A549 (cell line): ENCODE results near the gene ADRB1. TPM values are rescaled to one million over a fixed set of nuclear protein-coding genes. Genes with fewer than 3 reads are reported as not detected.

Experiments
- ATAC-seq, 2 experiments: fragments of 200-7000 bp in 1 of 2; fragments of >200 bp in 1 of 2; cut with Nextera tagmentation in 1 of 2; cut with Tn5 transposase in 1 of 2; 3 replicates each; pipeline versions ENCODE4 v1.8.0 to v1.9.1; 2018 to 2020; ENCODE audit warnings: mild to moderate bottlenecking in 1 of 2, moderate library complexity in 1 of 2
- CTCF ChIA-PET: fragments of 300-600 bp; sonication (Branson Sonifier 250); formaldehyde crosslinking; extraction: SDS; loops from one replicate; lab custom pipeline; 2021; ENCODE audit warnings: antibody characterized with exemption, inconsistent platforms; lab: Yijun Ruan, JAX
- POLR2A ChIA-PET: fragments of 350-600 bp; formaldehyde crosslinking; extraction: SDS; loops from one replicate; lab custom pipeline; 2021; ENCODE audit warnings: antibody characterized with exemption, inconsistent platforms; lab: Yijun Ruan, JAX
- DNase-seq, 2 experiments: peaks; one replicate each; pipeline versions ENCODE4 v3.0.0 to v3.0.0-alpha.2; 2011 to 2016; ENCODE audit warnings: low read depth in 1 of 2, low spot score in 1 of 2
- FAIRE-seq: peaks from 2 replicates; lab custom pipeline; 2011; peaks lifted over from hg19 to GRCh38; lab: Jason Lieb, UNC
- H3K27ac ChIP-seq, 2 experiments: fragments of >200 bp; sonication (Bioruptor Twin); formaldehyde crosslinking; 3 replicates each; pipeline ENCODE4 v1.5.1; 2016 to 2017
- H3K4me1 ChIP-seq: fragments of >200 bp; sonication (Bioruptor Twin); formaldehyde crosslinking; 3 replicates; pipeline ENCODE4 v1.6.1; 2016
- H3K4me2 ChIP-seq: fragments of >200 bp; sonication (Bioruptor Twin); formaldehyde crosslinking; 3 replicates; pipeline ENCODE4 v1.6.1; 2016
- H3K4me3 ChIP-seq: fragments of >200 bp; sonication (Bioruptor Twin); formaldehyde crosslinking; 3 replicates; pipeline ENCODE4 v1.5.1; 2016
- H3K9me3 ChIP-seq: fragments of >200 bp; sonication (Bioruptor Twin); formaldehyde crosslinking; 3 replicates; pipeline ENCODE4 v1.6.1; 2016
- ATOH8 ChIP-seq: fragments of 250-450 bp; sonication (Bioruptor Pico); IDR thresholded peaks from 2 replicates; pipeline ENCODE4 v1.5.0; 2020; ENCODE audit warnings: low read depth, mild to moderate bottlenecking, moderate library complexity
- BHLHE40 ChIP-seq: IDR thresholded peaks from 2 replicates; pipeline ENCODE4 v1.6.1; 2012; ENCODE audit warnings: low read depth, low read length, inconsistent platforms
- CBX8 ChIP-seq: fragments of 200-600 bp; sonication (generic); IDR thresholded peaks from 2 replicates; pipeline ENCODE4 v1.6.1; 2016
- CEBPB ChIP-seq, 2 experiments: fragments of >200 bp in 1 of 2; sonication (Bioruptor Twin) in 1 of 2; formaldehyde crosslinking in 1 of 2; IDR thresholded peaks; 2 replicates each; pipeline ENCODE4 v1.6.1; 2012 to 2016
- CHD2 ChIP-seq: fragments of 150-350 bp; IDR thresholded peaks from 2 replicates; pipeline ENCODE4 v1.6.1; 2014; ENCODE audit warnings: low read length; ENCODE audit not compliant: partially characterized antibody
- CTCF ChIP-seq: fragments of >200 bp; sonication (Bioruptor Twin); formaldehyde crosslinking; IDR thresholded peaks from 3 replicates; pipeline ENCODE4 v1.5.1; 2016
- E2F6 ChIP-seq: IDR thresholded peaks from 2 replicates; pipeline ENCODE4 v1.6.1; 2012; ENCODE audit warnings: low read depth, borderline replicate concordance
- EHMT2 ChIP-seq: fragments of 200-600 bp; sonication (generic); IDR thresholded peaks from 2 replicates; pipeline ENCODE4 v1.6.1; 2016; ENCODE audit warnings: antibody characterized with exemption, low read depth, mild to moderate bottlenecking, moderate library complexity
- GATA3 ChIP-seq: IDR thresholded peaks from 2 replicates; pipeline ENCODE4 v1.6.1; 2012; ENCODE audit warnings: borderline replicate concordance
- HEYL ChIP-seq: fragments of 250-450 bp; sonication (Bioruptor Pico); IDR thresholded peaks from 2 replicates; pipeline ENCODE4 v1.8.0; 2021; ENCODE audit warnings: mild to moderate bottlenecking, moderate library complexity
- JUNB ChIP-seq: fragments of >200 bp; sonication (Bioruptor Twin); formaldehyde crosslinking; IDR thresholded peaks from 2 replicates; pipeline ENCODE4 v1.6.1; 2016
- KDM5A ChIP-seq: fragments of 200-600 bp; sonication (generic); IDR thresholded peaks from 2 replicates; pipeline ENCODE4 v1.6.1; 2016; ENCODE audit warnings: antibody characterized with exemption, mild to moderate bottlenecking
- MAFK ChIP-seq: fragments of 450-650 bp; IDR thresholded peaks from 2 replicates; pipeline ENCODE4 v1.6.1; 2014; ENCODE audit not compliant: partially characterized antibody
- MAX ChIP-seq: IDR thresholded peaks from 2 replicates; pipeline ENCODE4 v1.6.1; 2012
- NFE2L2 ChIP-seq: fragments of 150-350 bp; conservative IDR thresholded peaks from 2 replicates; pipeline ENCODE4 v1.6.1; 2014; ENCODE audit warnings: low read length
- PHF8 ChIP-seq: fragments of 200-600 bp; sonication (generic); IDR thresholded peaks from 2 replicates; pipeline ENCODE4 v1.6.1; 2016; ENCODE audit warnings: low read depth, mild to moderate bottlenecking, antibody characterized with exemption, moderate library complexity, borderline replicate concordance
- POLR2AphosphoS2 ChIP-seq: conservative IDR thresholded peaks from 2 replicates; pipeline ENCODE4 v1.6.1; 2012; ENCODE audit warnings: low read length, improper control_type of control experiment, inconsistent platforms
- RAD21 ChIP-seq, 2 experiments: fragments of >200 bp in 1 of 2; sonication (Bioruptor Twin) in 1 of 2; formaldehyde crosslinking in 1 of 2; IDR thresholded peaks in 1 of 2; conservative IDR thresholded peaks in 1 of 2; 2 replicates in 1 of 2; 3 replicates in 1 of 2; pipeline ENCODE4 v1.6.1; 2012 to 2018; ENCODE audit warnings: inconsistent platforms in 1 of 2
- RCOR1 ChIP-seq: fragments of 150-350 bp; IDR thresholded peaks from 2 replicates; pipeline ENCODE4 v1.6.1; 2014; ENCODE audit warnings: antibody characterized with exemption, low read length, low read depth
- TP53 ChIP-seq: fragments of 250-450 bp; sonication (Bioruptor Pico); IDR thresholded peaks from 2 replicates; pipeline ENCODE4 v1.5.0; 2021; ENCODE audit warnings: mild to moderate bottlenecking, moderate library complexity
- WGBS: methylation state at CpG from one replicate; pipeline ENCODE4 v1.1.6; 2017; ENCODE audit errors: missing lambda C conversion rate; 5-methylcytosine and 5-hydroxymethylcytosine counted together
- polyA plus RNA-seq, 4 experiments: library from polyadenylated mRNA; depleted of rRNA in 3 of 4; stranded (reverse); fragments of >200 nt; fragmentation: RNase III in 1 of 4; extraction: RNeasy Plus Mini Kit Qiagen cat#74134 plus additional on column Dnase treatment in 1 of 4; gene quantifications; 2 replicates in 3 of 4; 3 replicates in 1 of 4; pipeline ENCODE4 v1.2.3, GENCODE V29; 2011 to 2017
- TF ChIP-seq, protein P1 (sequence below): fragments of >200 bp; sonication (Bioruptor Twin); formaldehyde crosslinking; IDR thresholded peaks from 2 replicates; pipeline ENCODE4 v1.6.1; 2016

Gene ADRB1
- polyA plus RNA-seq, 2 of the 4 experiments (the other 2 are of a cell fraction), result 0.58 to 0.75 TPM

- H3K4me1 ChIP-seq, result peaks cover 17% of the 10 kb centered on the region; the same call in 1 of the 3 replicates
- ChIA-PET CTCF (interaction anchor here (0.6 to 1.8 kb wide), 5 partner anchors 12 to 95 kb away, joined by 3 to 8 read pairs (median 3); no protein-coding TSS in a partner anchor), POLR2A (interaction anchor here (0.7 to 1.1 kb wide), 2 partner anchors 44 to 105 kb away, joined by 3 read pairs; no protein-coding TSS in a partner anchor)
- ATAC-seq, result peak; percentile 84 to 90
- H3K4me3 ChIP-seq, result peak overlapping the region; percentile 90
- WGBS, result 7% methylated on average over 17 of the region's 38 CpGs
- H3K27ac ChIP-seq, result peak overlapping the region; percentile 82 to 90
- FAIRE-seq, result no peak
- TF ChIP-seq RAD21 (conservative IDR thresholded peaks at IDR 0.05 in 1 of 2, IDR thresholded peaks at IDR 0.05 in 1 of 2) (peak in 1 of 2 experiments; percentile 22; a peak in 1 of 5 replicates), TP53 (CRISPR knock-in tag) (no peak), CHD2 (no peak), MAX (peak; percentile 51), NFE2L2 (no peak)
- TF ChIP-seq, protein P1, sequence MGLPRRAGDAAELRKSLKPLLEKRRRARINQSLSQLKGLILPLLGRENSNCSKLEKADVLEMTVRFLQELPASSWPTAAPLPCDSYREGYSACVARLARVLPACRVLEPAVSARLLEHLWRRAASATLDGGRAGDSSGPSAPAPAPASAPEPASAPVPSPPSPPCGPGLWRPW, result no peak
- peak overlapping the region; percentile 71 for H3K4me2 ChIP-seq
- peak; percentile 63 to 70 for DNase-seq
- no peaks in the 10 kb centered on the region for H3K9me3 ChIP-seq
These were observed 653 bp upstream of the ADRB1 start for GRCh38 chr10:114042895-114043531.

DNA sequence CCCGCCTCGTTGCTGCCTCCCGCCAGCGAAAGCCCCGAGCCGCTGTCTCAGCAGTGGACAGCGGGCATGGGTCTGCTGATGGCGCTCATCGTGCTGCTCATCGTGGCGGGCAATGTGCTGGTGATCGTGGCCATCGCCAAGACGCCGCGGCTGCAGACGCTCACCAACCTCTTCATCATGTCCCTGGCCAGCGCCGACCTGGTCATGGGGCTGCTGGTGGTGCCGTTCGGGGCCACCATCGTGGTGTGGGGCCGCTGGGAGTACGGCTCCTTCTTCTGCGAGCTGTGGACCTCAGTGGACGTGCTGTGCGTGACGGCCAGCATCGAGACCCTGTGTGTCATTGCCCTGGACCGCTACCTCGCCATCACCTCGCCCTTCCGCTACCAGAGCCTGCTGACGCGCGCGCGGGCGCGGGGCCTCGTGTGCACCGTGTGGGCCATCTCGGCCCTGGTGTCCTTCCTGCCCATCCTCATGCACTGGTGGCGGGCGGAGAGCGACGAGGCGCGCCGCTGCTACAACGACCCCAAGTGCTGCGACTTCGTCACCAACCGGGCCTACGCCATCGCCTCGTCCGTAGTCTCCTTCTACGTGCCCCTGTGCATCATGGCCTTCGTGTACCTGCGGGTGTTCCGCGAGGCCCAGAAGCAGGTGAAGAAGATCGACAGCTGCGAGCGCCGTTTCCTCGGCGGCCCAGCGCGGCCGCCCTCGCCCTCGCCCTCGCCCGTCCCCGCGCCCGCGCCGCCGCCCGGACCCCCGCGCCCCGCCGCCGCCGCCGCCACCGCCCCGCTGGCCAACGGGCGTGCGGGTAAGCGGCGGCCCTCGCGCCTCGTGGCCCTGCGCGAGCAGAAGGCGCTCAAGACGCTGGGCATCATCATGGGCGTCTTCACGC is 825 bp downstream of the ADRB1 start:
- FAIRE-seq, result no peak
- ATAC-seq, result no peak

DNA sequence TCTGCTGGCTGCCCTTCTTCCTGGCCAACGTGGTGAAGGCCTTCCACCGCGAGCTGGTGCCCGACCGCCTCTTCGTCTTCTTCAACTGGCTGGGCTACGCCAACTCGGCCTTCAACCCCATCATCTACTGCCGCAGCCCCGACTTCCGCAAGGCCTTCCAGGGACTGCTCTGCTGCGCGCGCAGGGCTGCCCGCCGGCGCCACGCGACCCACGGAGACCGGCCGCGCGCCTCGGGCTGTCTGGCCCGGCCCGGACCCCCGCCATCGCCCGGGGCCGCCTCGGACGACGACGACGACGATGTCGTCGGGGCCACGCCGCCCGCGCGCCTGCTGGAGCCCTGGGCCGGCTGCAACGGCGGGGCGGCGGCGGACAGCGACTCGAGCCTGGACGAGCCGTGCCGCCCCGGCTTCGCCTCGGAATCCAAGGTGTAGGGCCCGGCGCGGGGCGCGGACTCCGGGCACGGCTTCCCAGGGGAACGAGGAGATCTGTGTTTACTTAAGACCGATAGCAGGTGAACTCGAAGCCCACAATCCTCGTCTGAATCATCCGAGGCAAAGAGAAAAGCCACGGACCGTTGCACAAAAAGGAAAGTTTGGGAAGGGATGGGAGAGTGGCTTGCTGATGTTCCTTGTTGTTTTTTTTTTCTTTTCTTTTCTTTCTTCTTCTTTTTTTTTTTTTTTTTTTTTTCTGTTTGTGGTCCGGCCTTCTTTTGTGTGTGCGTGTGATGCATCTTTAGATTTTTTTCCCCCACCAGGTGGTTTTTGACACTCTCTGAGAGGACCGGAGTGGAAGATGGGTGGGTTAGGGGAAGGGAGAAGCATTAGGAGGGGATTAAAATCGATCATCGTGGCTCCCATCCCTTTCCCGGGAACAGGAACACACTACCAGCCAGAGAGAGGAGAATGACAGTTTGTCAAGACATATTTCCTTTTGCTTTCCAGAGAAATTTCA is 1.7 kb downstream of the ADRB1 start:
- DNase-seq (no peak), FAIRE-seq (no peak), ATAC-seq (no peak)
- H3K4me2 ChIP-seq, result peak overlapping the region; percentile 45
- H3K27ac ChIP-seq, result no peak overlapping the region
- no peak overlapping the region for H3K4me3 ChIP-seq
- H3K9me3 ChIP-seq, result no peaks in the 10 kb centered on the region
- WGBS, result 78% methylated on average over 30 of the region's 78 CpGs
- ChIA-PET POLR2A (no interaction called here), CTCF (interaction anchor here (1.4 kb wide), 1 partner anchor 10 kb away, joined by 5 read pairs; no protein-coding TSS in a partner anchor)
- H3K4me1 ChIP-seq, result peaks cover 17% of the 10 kb centered on the region; the same call in 1 of the 3 replicates
- TF ChIP-seq CEBPB (IDR thresholded peaks at IDR 0.05), result no peak
- TF ChIP-seq RCOR1, result no peak
- TF ChIP-seq E2F6, result no peak
- TF ChIP-seq POLR2AphosphoS2, result no peak
- TF ChIP-seq JUNB, result no peak
- no peak for TF ChIP-seq ATOH8 (CRISPR knock-in tag)
- TF ChIP-seq EHMT2, result no peak
- TF ChIP-seq HEYL, result no peak
- TF ChIP-seq KDM5A, result no peak
- TF ChIP-seq CTCF, result no peak
- no peak for TF ChIP-seq CBX8
- no peak for TF ChIP-seq PHF8
- TF ChIP-seq BHLHE40, result no peak
- TF ChIP-seq, all 56 proteins: peak for 0

More for the DNA sequence above, 825 bp downstream of the ADRB1 start:
- H3K27ac ChIP-seq, result peak overlapping the region; percentile 82 to 90; a peak in 5 of 6 replicates
- ChIA-PET CTCF (interaction anchor here (1.4 to 1.8 kb wide), 2 partner anchors 13 to 58 kb away, joined by 4 to 8 read pairs; no protein-coding TSS in a partner anchor), POLR2A (no interaction called here)
- peak in 1 of 2 experiments; percentile 9 for DNase-seq
- 87% methylated on average over 101 of the region's 106 CpGs for WGBS
- peaks cover 17% of the 10 kb centered on the region; the same call in 1 of the 3 replicates for H3K4me1 ChIP-seq
- no peaks in the 10 kb centered on the region for H3K9me3 ChIP-seq
- peak overlapping the region; percentile 90 for H3K4me3 ChIP-seq
- H3K4me2 ChIP-seq, result peak overlapping the region; percentile 71
- TF ChIP-seq GATA3 (no peak), HEYL (no peak), MAFK (no peak), CHD2 (no peak)
